IPS DF 6.9 (cell line): ENCODE measurements around the gene VAX1.
A peak's percentile ranks its signal among the peaks of the same experiment; 100 is the strongest.
"Not testable (repeated sequence)": the region's sequence is repeated elsewhere in the genome, so short reads cannot be mapped to it uniquely, and the experiment has no call there.

ENCODE experiments used
- DNase-seq: peaks from one replicate; pipeline ENCODE4 v3.0.0-alpha.2; 2013; ENCODE audit warnings: low read depth, low spot score
- H3K27ac ChIP-seq: one replicate; pipeline ENCODE4 v1.5.1; 2013; ENCODE audit warnings: low read length, control low read depth
- H3K27me3 ChIP-seq: 2 replicates; pipeline ENCODE4 v1.6.1; 2013; ENCODE audit warnings: mild to moderate bottlenecking, low read length; ENCODE audit not compliant: control insufficient read depth, insufficient read depth
- H3K36me3 ChIP-seq: 2 replicates; pipeline ENCODE4 v1.6.1; 2013; ENCODE audit warnings: low read length; ENCODE audit not compliant: control insufficient read depth, insufficient read depth
- H3K4me1 ChIP-seq: 2 replicates; pipeline ENCODE4 v1.6.1; 2013; ENCODE audit warnings: low read length; ENCODE audit not compliant: control insufficient read depth, insufficient read depth
- H3K4me3 ChIP-seq: 2 replicates; pipeline ENCODE4 v1.5.1; 2013; ENCODE audit warnings: mild to moderate bottlenecking, low read length
- H3K9me3 ChIP-seq: 2 replicates; pipeline ENCODE4 v1.6.1; 2013; ENCODE audit warnings: low read length, inconsistent platforms; ENCODE audit not compliant: control insufficient read depth, insufficient read depth
- WGBS: extraction: QIAGEN DNeasy Blood & Tissue Kit; methylation state at CpG from one replicate; pipeline ENCODE4 v1.1.7; 2013; ENCODE audit warnings: mixed read lengths, missing lambda C conversion rate; ENCODE audit not compliant: insufficient read length, insufficient coverage; 5-methylcytosine and 5-hydroxymethylcytosine counted together

Gene VAX1

DNA sequence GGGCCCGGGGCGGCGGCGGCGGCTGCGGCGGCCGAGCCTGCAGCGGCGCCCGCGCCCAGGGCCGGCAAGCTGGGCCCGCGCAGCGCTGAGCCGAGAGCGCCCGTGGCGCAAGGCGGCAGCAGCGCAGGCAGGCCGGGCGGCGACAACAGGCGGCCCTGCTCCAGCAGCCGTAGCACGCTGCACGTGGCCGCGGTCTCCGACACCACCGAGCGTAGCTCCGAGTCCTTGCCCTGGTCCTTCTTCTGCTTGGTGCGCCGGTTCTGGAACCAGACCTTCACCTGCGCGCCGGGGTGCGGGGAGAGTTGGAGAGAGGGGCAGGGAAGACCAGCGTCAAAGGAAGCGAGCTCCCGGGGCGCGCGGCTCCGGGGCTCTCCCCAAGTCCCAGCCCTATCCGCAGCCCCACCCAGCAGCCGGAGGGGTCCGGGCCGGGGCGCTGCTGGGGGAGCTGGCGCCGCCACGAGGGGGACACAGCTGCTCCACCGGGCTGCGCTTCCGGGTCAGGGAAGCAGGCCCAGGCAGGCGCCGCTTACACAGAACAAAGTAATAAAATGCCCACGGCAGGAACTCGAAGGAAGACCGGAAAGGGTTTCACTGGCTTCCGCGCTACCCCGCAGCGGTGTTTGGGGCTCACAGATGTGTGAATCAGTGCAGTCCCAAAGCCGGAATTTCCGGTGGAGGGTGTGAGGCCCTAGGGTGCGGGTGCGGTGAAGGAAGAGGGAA is 3.6 kb downstream of the VAX1 start:
- H3K27ac ChIP-seq: no peak overlapping the region
- peaks cover 2% of the 10 kb centered on the region; the same call in 1 of the 2 replicates for H3K4me1 ChIP-seq
- peaks cover 93% of the 10 kb centered on the region for H3K27me3 ChIP-seq
- H3K4me3 ChIP-seq: peak overlapping the region; percentile 28; the same call in 1 of the 2 replicates
- no CpG with 5 or more reads among the region's 72 CpGs for WGBS
- no peaks in the 10 kb centered on the region for H3K9me3 ChIP-seq
- no peak for DNase-seq
- H3K36me3 ChIP-seq: no peaks in the 10 kb centered on the region

DNA sequence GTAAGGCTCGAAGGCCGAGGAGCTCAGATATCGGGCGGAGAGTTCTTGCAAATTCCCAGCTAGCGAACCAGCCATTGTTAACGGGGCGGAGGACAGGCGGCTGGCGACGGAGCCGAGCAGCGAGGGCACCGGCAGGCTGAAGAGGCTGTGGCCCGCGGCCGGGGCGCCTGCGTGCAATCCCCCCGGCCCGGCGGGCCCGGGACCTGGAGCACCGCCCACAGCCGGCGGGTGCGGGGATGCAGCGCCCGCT is 4.1 kb downstream of the VAX1 start:
- DNase-seq: no peak
- no peaks in the 10 kb centered on the region for H3K36me3 ChIP-seq
- H3K27ac ChIP-seq: no peak overlapping the region
- H3K9me3 ChIP-seq: no peaks in the 10 kb centered on the region
- no CpG with 5 or more reads among the region's 28 CpGs for WGBS
- H3K4me1 ChIP-seq: no peaks in the 10 kb centered on the region; the same call in 1 of the 2 replicates
- H3K4me3 ChIP-seq: no peak overlapping the region; the same call in 1 of the 2 replicates
- peaks cover 91% of the 10 kb centered on the region for H3K27me3 ChIP-seq

DNA sequence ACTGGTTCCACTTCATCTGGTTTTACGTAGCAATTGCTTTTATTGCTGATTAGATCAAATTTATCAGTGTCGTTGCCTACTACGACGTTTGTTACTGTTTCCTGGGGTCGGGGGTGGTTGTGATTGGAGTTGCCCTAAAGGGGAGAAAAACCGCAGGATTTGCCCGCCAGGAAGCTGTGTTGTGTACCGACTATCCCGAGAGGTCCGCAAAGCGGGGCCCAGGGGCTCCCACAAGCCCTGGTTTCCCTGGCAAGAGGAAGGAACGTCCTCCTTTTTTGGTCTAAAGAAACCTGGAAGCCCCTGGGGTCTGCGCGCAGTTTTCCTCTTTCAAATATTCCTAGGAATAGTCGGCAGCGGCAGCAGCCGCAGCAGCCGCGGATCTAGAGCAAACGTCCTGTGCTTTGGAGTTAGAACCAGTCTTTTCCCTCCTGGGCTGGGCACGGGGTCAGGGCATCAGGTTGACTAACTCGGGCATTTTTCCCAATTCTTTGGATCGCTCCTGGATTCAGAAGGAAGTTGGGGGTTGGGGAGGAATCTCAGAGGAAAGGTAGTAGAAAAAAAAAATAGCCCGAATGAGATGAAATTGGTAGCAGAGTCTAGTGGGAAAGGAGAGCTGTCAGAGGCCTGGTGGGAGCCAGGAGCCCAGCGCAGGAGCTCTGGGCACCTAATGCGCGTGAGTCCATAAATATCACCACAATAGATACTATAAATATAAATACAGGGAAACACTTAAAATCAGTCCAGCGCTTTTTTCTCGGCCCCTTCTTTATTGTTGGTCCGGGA is 4.6 kb downstream of the VAX1 start:
- Histone ChIP-seq H3K9me3 (no peaks in the 10 kb centered on the region), H3K36me3 (no peaks in the 10 kb centered on the region), H3K27ac (no peak overlapping the region), H3K4me1 (no peaks in the 10 kb centered on the region; the same call in 1 of the 2 replicates), H3K27me3 (peaks cover 88% of the 10 kb centered on the region), H3K4me3 (no peak overlapping the region; the same call in 1 of the 2 replicates)
- WGBS: no CpG with 5 or more reads among the region's 30 CpGs
- no peak for DNase-seq

DNA sequence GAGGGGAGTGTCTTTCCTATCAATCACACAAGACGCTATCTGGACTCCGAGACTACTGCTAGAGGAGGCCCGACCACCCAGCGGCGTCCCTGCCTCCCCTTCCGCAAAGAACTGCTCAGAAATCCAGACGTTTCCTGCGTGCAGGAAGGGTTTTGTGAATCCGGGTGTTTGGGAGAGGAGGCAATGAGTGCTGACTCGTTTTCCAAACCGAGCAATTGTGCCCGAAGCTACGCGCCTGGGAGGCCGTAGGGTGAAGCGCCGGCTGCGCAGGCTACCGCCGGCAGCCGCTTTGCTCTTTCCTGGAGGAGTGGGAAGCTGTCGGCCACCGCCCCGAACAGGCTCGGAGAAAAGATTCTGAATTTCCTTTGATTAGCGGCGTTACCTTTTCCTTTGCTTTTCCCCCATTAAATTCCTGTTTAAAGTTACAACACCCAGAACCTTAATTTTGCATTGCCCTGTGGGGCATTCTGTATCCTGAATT is 5.3 kb downstream of the VAX1 start:
- Histone ChIP-seq H3K9me3 (no peaks in the 10 kb centered on the region), H3K27me3 (peaks cover 82% of the 10 kb centered on the region), H3K4me3 (no peak overlapping the region), H3K36me3 (no peaks in the 10 kb centered on the region), H3K4me1 (no peaks in the 10 kb centered on the region; the same call in 1 of the 2 replicates), H3K27ac (no peak overlapping the region)
- no CpG with 5 or more reads among the region's 27 CpGs for WGBS
- no peak for DNase-seq

DNA sequence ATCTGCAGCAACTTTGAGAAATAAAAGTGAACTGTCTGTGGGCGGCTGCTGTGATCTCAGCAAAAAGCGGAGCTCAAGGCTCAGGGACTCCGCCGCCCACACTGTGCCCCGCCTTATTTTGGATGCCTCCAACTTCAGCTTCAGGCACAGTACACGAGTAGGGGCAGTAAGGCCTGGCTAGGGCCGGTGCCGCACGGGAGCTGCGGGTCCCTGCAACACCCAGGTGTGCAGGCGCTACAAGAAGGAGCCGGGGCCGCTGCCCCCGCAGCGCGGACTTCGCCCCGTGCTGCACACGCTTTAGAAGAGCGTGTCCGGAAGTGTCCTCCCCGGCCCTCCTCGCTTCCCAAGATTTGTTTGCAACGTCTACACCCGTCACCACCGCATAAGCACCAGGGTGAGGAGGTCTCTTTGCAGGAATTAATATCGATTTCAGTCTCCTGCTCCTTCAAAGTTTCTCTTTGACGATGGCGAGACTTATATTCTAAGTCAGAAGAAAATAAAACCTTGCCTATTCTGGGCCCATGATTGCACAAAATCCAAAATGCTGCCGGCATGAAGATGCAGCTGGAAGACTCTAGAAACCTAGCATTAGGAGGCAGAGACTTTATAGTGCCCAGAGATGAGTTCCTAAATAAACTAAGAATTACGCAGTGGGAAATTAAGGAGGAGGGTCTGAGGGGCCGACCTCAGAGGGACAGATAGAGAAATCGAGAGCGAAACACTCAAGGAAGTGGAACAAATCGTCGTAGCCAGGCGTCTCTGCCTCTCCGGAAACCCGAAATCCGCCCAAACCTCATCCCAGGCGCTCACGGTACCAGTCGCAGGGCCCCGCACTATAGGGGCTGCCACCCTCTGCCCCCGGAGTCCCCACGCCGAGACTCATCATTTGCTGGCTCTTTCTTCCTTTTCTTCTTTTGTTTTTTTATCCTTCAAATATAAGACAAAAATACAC is 6.4 kb downstream of the VAX1 start:
- DNase-seq: no peak
- no CpG with 5 or more reads among the region's 47 CpGs for WGBS
- Histone ChIP-seq H3K9me3 (no peaks in the 10 kb centered on the region), H3K27ac (no peak overlapping the region), H3K4me3 (peak overlapping the region; percentile 7; the same call in 1 of the 2 replicates), H3K4me1 (no peaks in the 10 kb centered on the region; the same call in 1 of the 2 replicates), H3K27me3 (peaks cover 72% of the 10 kb centered on the region), H3K36me3 (no peaks in the 10 kb centered on the region)

DNA sequence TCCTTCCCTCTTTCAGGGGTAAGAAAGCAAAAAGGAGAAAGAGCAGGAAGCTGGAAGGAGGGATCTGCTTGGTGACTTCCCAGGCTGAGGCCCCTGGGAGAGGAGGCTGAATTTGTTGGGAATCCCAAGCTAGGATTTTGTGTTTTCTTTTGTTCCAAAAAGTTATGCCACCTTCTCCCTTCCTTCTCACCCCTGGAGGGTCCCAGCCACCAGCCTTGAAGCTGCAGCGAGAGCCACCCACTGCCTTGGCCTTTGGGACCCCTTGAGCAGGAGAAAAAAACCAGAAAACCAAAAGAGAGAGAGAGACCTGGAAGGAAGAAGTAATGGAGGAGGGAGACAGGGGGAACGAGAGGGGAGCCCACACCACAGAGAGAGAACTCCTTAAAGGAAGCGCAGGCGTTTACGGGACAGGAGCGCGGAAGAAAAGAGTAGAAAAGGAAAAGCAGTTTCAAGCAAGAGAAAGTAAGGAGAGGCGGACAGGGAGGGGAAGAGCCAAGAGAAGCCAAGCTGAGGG is 7.2 kb downstream of the VAX1 start:
- Histone ChIP-seq H3K27ac (no peak overlapping the region), H3K4me3 (no peak overlapping the region), H3K9me3 (no peaks in the 10 kb centered on the region), H3K27me3 (peaks cover 65% of the 10 kb centered on the region), H3K4me1 (no peaks in the 10 kb centered on the region; the same call in 1 of the 2 replicates), H3K36me3 (no peaks in the 10 kb centered on the region)
- WGBS: no CpG with 5 or more reads among the region's 8 CpGs
- DNase-seq: no peak

DNA sequence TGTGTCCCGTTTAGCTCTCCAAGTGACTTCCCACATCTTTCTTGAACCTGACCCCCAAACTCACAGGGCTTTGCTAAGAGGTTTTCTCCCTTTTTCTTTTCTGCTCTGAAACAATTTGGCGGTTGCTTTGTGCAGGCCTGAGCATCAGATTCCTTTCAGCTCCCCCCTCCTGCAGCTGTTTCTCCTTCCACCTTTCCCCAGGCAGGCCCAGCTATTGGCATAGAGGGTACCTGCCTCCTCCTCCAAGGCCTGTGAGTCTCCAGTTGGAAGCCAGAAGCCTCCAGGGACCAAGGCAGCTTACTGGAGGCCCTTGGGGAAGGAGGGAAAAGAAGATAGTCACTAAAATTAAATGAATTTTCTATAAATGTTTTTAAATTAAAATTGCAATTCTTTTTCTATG is 7.7 kb downstream of the VAX1 start:
- Histone ChIP-seq H3K4me3 (no peak overlapping the region), H3K4me1 (no peaks in the 10 kb centered on the region; the same call in 1 of the 2 replicates), H3K27ac (no peak overlapping the region), H3K27me3 (peaks cover 59% of the 10 kb centered on the region), H3K9me3 (no peaks in the 10 kb centered on the region), H3K36me3 (no peaks in the 10 kb centered on the region)
- no CpG with 5 or more reads among the region's 2 CpGs for WGBS
- no peak for DNase-seq

DNA sequence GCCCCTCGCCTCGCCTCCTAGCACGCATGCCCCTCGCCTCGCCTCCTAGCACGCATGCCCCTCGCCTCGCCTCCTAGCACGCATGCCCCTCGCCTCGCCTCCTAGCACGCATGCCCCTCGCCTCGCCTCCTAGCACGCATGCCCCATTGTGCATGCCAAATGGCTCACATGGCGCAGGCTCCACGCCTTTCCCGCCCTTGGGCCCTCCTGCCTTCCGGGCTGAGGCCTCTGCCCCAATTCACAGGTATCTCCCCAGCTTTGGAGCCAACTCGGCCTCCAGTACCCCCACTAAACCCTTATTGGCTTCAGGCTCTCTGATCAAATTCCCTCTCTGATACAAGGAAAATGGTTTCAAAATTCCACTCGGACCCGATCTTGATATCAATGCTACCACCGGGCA is 11.4 kb downstream of the VAX1 start:
- WGBS: no CpG with 5 or more reads among the region's 23 CpGs

DNA sequence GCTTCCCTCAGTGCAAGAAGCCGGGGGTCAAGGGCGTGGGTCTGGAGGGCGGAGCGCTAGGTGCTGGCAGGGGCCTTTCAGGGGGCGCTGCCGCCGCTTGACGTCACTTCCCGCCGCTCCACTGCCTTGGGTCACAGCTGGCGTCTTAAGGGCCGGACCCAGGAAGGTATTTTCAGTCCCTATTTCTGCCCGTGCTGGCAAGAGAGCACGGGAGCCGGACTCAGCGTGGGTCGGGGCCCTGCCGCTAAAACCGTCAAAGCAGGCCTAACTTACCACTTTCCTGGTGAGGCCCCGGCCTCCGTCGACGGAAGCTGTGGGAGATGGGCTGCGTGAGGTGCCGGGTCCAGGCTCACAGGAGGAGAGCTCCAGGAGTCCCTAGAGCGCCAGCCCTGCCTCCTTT is 12.0 kb downstream of the VAX1 start:
- H3K9me3 ChIP-seq: no peaks in the 10 kb centered on the region
- no peak overlapping the region for H3K27ac ChIP-seq
- no peak for DNase-seq
- H3K36me3 ChIP-seq: no peaks in the 10 kb centered on the region
- H3K4me1 ChIP-seq: no peaks in the 10 kb centered on the region; the same call in 1 of the 2 replicates
- no CpG with 5 or more reads among the region's 26 CpGs for WGBS
- H3K27me3 ChIP-seq: peaks cover 20% of the 10 kb centered on the region
- no peak overlapping the region for H3K4me3 ChIP-seq

More for the DNA sequence above, 11.4 kb downstream of the VAX1 start:
- DNase-seq, H3K36me3 ChIP-seq, H3K27ac ChIP-seq, H3K4me1 ChIP-seq, H3K4me3 ChIP-seq, H3K9me3 ChIP-seq: not testable (repeated sequence)
- H3K27me3 ChIP-seq: peaks cover 26% of the 10 kb centered on the region

DNA sequence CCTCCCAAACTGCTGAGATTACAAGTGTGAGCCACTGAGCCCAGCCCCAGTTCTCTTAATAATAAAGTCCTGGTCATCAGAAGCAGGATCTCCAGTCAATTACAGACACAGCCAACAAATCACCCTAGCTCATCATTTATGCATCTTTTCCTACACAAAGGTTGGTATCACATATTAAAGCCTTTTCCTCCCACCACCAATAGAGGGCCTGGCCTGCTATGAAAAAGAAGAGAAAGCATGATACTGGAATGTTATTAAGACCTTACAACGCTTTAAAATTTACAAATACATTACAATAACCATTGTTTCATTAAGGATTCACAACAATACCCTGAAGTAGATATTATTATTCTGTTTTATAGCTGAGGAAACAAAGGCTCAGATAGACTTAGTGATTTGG is 25.9 kb downstream of the VAX1 start:
- DNase-seq: no peak
- Histone ChIP-seq H3K36me3 (no peaks in the 10 kb centered on the region), H3K27ac (no peak overlapping the region), H3K27me3 (no peaks in the 10 kb centered on the region), H3K4me3 (no peak overlapping the region), H3K4me1 (no peaks in the 10 kb centered on the region), H3K9me3 (no peaks in the 10 kb centered on the region)
- no CpG with 5 or more reads among the region's 1 CpG for WGBS
